ENCODE measurements around the gene TMEM273.

GRCh38 chr10:49106451-49106850 is 81.7 kb downstream of the TMEM273 start:
- TF ChIP-seq CTCF (conservative IDR thresholded peaks at IDR 0.05) (no peak), ZFX (IDR thresholded peaks at IDR 0.05) (no peak)

Measured in C4-2B (cell line).